ENCODE data around the gene MUC2.

The MUC2 gene

DNA sequence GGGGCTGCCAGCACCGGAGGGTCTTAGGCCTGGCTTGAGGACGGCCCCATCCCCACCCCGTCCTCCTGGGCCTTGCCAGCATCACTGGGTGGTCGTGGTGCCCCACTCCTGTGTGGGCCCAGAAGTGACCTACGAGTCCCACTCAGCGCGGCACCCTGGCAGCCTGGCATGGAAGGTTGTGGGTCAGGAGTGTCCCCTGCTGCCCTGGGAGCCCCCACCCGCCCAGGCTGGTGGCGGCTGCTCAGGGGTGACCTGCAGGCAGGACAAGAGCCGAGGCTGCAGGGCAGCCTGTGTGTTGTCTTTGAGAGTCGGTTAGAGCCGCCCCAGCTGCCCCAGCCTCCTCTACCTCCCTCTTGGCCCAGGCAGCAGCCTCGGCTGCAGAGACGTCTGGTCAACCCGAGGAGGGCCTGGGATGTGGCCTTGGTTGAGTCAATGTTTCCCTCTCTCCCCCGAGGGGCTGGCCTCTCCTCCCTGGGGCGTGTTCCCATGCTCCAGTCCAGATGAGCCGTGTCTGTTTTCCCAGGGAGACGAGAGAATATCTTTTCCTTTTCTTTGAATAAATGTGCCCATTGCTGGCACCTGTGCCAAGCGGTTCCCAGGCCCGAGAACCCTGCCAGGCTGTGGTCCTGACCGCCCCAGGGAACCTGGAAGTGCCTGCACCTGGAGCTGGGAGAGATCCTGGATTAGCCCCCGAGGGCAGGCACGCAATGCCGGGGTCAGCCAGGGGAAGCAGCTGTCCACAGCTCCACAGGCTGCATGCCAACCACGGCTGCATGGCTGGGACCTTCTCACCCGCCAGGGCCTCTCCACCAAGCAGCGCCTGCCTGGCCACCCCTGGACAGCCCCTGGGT, 47.4 kb downstream of the MUC2 start:
- DNase-seq (ENCODE audit: low read depth): no peak

DNA sequence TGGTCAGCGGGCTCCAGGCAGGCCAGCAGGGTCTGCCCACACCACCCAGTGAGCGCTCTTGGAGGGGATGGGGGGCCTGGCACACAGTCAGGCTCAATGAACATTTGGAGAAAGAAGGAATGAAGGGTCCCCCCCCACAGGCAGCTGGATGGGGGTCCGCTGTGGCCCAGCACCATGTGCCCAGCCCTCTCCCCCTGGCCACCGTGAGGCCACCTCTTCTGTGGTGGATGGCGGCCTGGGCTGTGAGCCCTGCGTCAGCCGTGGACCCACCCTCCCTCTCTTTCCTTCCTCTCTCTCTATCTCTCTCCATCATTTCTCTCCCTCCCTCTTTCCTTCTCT, 48.0 kb downstream of the MUC2 start:
- no peak for DNase-seq (ENCODE audit: low read depth)

GRCh38 chr11:1123970-1124369, 49.3 kb downstream of the MUC2 start:
- DNase-seq (ENCODE audit: low read depth): no peak

Data from CMK (cell line).